ENCODE results near the gene TNFRSF14. TPM values are rescaled to one million over a fixed set of nuclear protein-coding genes. Genes with fewer than 3 reads are reported as not detected.

Gene TNFRSF14
- total RNA-seq, 4 donors from 2014 or later, result 64.9 to 105 (median 91.1) TPM

GRCh38 chr1:2540816-2541492, 15.2 kb upstream of the TNFRSF14 start:
- no peak for DNase-seq (ENCODE audit: low spot score in 2 of 2)
- no peak for TF ChIP-seq CTCF (IDR thresholded peaks at IDR 0.05)
- TF ChIP-seq POLR2A (IDR thresholded peaks at IDR 0.05), result no peak
- TF ChIP-seq EP300 (IDR thresholded peaks at IDR 0.05), result no peak
- 20 to 21% methylated on average over 19 to 20 of the region's 39 CpGs for WGBS, 2 donors
- H3K4me3 ChIP-seq, result no peak overlapping the region
- H3K27ac ChIP-seq, result no peak overlapping the region
- peaks cover 0 to 37% (median 23%) of the 10 kb centered on the region in 4 donors for H3K4me1 ChIP-seq
- H3K9me3 ChIP-seq, result no peaks in the 10 kb centered on the region
- no peaks in the 10 kb centered on the region for H3K36me3 ChIP-seq
- peaks cover 0 to 46% of the 10 kb centered on the region in 2 donors for H3K27me3 ChIP-seq

- Histone ChIP-seq H3K36me3 (no peaks in the 10 kb centered on the region), H3K27ac (no peak overlapping the region), H3K4me3 (no peak overlapping the region), H3K9me3 (no peaks in the 10 kb centered on the region), H3K27me3 (peaks cover 0 to 38% of the 10 kb centered on the region in 2 donors), H3K4me1 (peaks cover 0 to 45% (median 27%) of the 10 kb centered on the region in 4 donors)
- no peak for DNase-seq (ENCODE audit: low spot score in 2 of 2)
- WGBS, 2 donors, result 72 to 76% methylated on average over 17 to 24 of the region's 25 CpGs
- no peak for TF ChIP-seq POLR2A (IDR thresholded peaks at IDR 0.05)
- no peak for TF ChIP-seq EP300 (IDR thresholded peaks at IDR 0.05)
- TF ChIP-seq CTCF (IDR thresholded peaks at IDR 0.05), result no peak
These were observed 14.4 kb upstream of the TNFRSF14 start for GRCh38 chr1:2541619-2542245.

- Histone ChIP-seq H3K9me3 (no peaks in the 10 kb centered on the region), H3K4me1 (peaks cover 0 to 51% (median 33%) of the 10 kb centered on the region in 4 donors), H3K27me3 (peaks cover 0 to 34% of the 10 kb centered on the region in 2 donors), H3K4me3 (no peak overlapping the region), H3K36me3 (no peaks in the 10 kb centered on the region), H3K27ac (no peak overlapping the region)
- DNase-seq (ENCODE audit: low spot score in 2 of 2), result no peak
- WGBS, 2 donors, result 79% methylated on average over 8 of the region's 11 CpGs
- no peak for TF ChIP-seq EP300 (IDR thresholded peaks at IDR 0.05)
These were observed 13.8 kb upstream of the TNFRSF14 start for GRCh38 chr1:2542246-2542915.

- Histone ChIP-seq H3K9me3 (no peaks in the 10 kb centered on the region), H3K27me3 (peaks cover 0 to 24% of the 10 kb centered on the region in 2 donors), H3K36me3 (no peaks in the 10 kb centered on the region), H3K4me1 (peaks cover 0 to 64% (median 43%) of the 10 kb centered on the region in 4 donors), H3K4me3 (no peak overlapping the region), H3K27ac (peak overlapping the region in 3 of 4 donors; percentile 17 to 98 (median 98))
- TF ChIP-seq EP300 (IDR thresholded peaks at IDR 0.05) (no peak), POLR2A (IDR thresholded peaks at IDR 0.05) (no peak), CTCF (IDR thresholded peaks at IDR 0.05) (no peak)
- no peak for DNase-seq (ENCODE audit: low spot score in 2 of 2)
- 16 to 23% methylated on average over 9 of the region's 26 CpGs for WGBS, 2 donors
These were observed 12.6 kb upstream of the TNFRSF14 start for GRCh38 chr1:2543543-2544092.

GRCh38 chr1:2544093-2544874, 11.9 kb upstream of the TNFRSF14 start:
- 38 to 45% methylated on average over 12 to 22 of the region's 26 CpGs for WGBS, 2 donors
- no peak overlapping the region for H3K4me3 ChIP-seq
- H3K9me3 ChIP-seq, result no peaks in the 10 kb centered on the region
- no peak for TF ChIP-seq POLR2A (IDR thresholded peaks at IDR 0.05)
- no peak for TF ChIP-seq EP300 (IDR thresholded peaks at IDR 0.05)
- TF ChIP-seq CTCF (IDR thresholded peaks at IDR 0.05), result no peak
- peaks cover 0 to 70% (median 47%) of the 10 kb centered on the region in 4 donors for H3K4me1 ChIP-seq
- H3K27ac ChIP-seq, result peak overlapping the region in 3 of 4 donors; percentile 95 to 98 (median 98)
- DNase-seq (ENCODE audit: low spot score in 2 of 2), result no peak
- peaks cover 0 to 18% of the 10 kb centered on the region in 2 donors for H3K27me3 ChIP-seq
- H3K36me3 ChIP-seq, result no peaks in the 10 kb centered on the region
